ENCODE data around the gene CSRNP3. TPM values are rescaled to one million over a fixed set of nuclear protein-coding genes. Genes with fewer than 3 reads are reported as not detected.

CSRNP3 gene
- polyA plus RNA-seq, 2 of the 4 experiments (the other 2 are of a cell fraction) = 0.05 to 0.25 TPM

DNA sequence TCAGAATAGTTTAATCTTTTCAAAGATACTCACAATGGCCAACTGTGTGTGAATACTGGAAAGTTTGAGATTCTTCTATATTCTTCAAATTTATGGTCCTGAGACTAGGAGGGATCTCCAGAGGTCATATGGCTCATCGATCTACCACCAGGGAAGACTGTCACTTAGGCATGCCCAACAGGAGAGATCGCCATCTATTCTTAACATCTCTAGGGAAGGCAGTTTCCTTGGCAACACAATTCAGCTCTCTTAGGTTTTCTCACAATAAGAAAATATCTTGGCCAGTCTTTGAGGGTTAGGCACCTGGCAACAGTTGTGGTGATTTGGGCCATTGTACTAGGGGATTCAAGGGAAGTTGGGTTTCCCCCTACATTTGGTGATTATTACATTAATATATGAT lies 217.3 kb downstream of the CSRNP3 start:
- Histone ChIP-seq H3K27ac (no peak overlapping the region), H3K9me3 (no peaks in the 10 kb centered on the region), H3K4me3 (no peak overlapping the region), H3K4me1 (no peaks in the 10 kb centered on the region), H3K4me2 (no peak overlapping the region)
- DNase-seq (ENCODE audit: low read depth in 1 of 2, low spot score in 1 of 2) (no peak), ATAC-seq (no peak), FAIRE-seq (no peak)
- ChIA-PET CTCF (interaction anchor here (1.4 kb wide), 1 partner anchor 13 kb away, joined by 3 read pairs; no protein-coding TSS in a partner anchor), POLR2A (no interaction called here)
- 40% methylated on average over 2 of the region's 2 CpGs for WGBS (ENCODE audit: missing lambda C conversion rate)
- TF ChIP-seq POLR2A (IDR thresholded peaks at IDR 0.05; ENCODE audit: low read length) (no peak), ZC3H11A (IDR thresholded peaks at IDR 0.05) (no peak), JUNB (IDR thresholded peaks at IDR 0.05) (no peak), KDM5A (IDR thresholded peaks at IDR 0.05) (no peak), ZNF302 (CRISPR knock-in tag; IDR thresholded peaks at IDR 0.05) (no peak), RAD21 (conservative IDR thresholded peaks at IDR 0.05 in 1 of 2, IDR thresholded peaks at IDR 0.05 in 1 of 2) (no peak), FOSB (CRISPR knock-in tag; IDR thresholded peaks at IDR 0.05) (no peak), MAFK (IDR thresholded peaks at IDR 0.05; ENCODE audit: partially characterized antibody) (no peak)
- TF ChIP-seq, protein P1, sequence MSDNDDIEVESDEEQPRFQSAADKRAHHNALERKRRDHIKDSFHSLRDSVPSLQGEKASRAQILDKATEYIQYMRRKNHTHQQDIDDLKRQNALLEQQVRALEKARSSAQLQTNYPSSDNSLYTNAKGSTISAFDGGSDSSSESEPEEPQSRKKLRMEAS (IDR thresholded peaks at IDR 0.05) = no peak
- TF ChIP-seq, protein P2, sequence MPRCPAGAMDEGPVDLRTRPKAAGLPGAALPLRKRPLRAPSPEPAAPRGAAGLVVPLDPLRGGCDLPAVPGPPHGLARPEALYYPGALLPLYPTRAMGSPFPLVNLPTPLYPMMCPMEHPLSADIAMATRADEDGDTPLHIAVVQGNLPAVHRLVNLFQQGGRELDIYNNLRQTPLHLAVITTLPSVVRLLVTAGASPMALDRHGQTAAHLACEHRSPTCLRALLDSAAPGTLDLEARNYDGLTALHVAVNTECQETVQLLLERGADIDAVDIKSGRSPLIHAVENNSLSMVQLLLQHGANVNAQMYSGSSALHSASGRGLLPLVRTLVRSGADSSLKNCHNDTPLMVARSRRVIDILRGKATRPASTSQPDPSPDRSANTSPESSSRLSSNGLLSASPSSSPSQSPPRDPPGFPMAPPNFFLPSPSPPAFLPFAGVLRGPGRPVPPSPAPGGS (IDR thresholded peaks at IDR 0.05) = no peak
- TF ChIP-seq, protein P3, sequence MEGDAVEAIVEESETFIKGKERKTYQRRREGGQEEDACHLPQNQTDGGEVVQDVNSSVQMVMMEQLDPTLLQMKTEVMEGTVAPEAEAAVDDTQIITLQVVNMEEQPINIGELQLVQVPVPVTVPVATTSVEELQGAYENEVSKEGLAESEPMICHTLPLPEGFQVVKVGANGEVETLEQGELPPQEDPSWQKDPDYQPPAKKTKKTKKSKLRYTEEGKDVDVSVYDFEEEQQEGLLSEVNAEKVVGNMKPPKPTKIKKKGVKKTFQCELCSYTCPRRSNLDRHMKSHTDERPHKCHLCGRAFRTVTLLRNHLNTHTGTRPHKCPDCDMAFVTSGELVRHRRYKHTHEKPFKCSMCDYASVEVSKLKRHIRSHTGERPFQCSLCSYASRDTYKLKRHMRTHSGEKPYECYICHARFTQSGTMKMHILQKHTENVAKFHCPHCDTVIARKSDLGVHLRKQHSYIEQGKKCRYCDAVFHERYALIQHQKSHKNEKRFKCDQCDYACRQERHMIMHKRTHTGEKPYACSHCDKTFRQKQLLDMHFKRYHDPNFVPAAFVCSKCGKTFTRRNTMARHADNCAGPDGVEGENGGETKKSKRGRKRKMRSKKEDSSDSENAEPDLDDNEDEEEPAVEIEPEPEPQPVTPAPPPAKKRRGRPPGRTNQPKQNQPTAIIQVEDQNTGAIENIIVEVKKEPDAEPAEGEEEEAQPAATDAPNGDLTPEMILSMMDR (IDR thresholded peaks at IDR 0.05) = no peak

DNA sequence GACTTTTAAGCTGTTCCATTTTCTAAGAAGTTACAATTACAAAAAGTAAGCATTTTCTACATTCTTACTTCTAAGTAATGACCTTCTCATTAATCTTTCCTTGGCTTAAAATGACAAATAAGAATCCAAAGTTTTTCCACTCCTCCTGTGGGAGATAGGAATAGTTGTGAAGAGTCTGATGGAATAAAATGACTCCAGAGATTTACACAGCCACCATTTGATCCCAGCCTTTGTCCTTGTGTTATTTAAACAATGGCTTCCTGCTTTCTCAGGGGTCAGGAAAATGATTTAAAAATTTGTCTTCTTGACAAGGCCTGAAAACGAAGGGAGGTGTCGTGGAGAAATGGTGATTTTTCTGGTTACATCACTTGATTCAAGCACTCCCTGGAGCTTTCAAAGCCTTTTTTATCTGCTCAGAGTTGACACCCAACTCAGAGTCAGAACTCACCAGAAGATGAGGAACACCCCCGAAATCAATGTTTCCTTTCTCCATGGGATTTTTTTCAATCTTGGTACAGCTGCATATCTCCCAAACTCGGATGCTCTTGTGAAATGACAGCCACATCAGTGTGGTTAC lies 218.0 kb downstream of the CSRNP3 start:
- Histone ChIP-seq H3K4me3 (no peak overlapping the region), H3K4me2 (no peak overlapping the region), H3K27ac (no peak overlapping the region), H3K4me1 (no peaks in the 10 kb centered on the region), H3K9me3 (no peaks in the 10 kb centered on the region)
- no peak for FAIRE-seq
- ChIA-PET POLR2A (no interaction called here), CTCF (interaction anchor here (0.9 to 1.4 kb wide), 2 partner anchors 9 to 12 kb away, joined by 3 read pairs; no protein-coding TSS in a partner anchor)
- DNase-seq (ENCODE audit: low read depth in 1 of 2, low spot score in 1 of 2) = no peak
- no peak for ATAC-seq
- WGBS (ENCODE audit: missing lambda C conversion rate) = 17% methylated on average over 4 of the region's 4 CpGs
- no peak for TF ChIP-seq HEYL (CRISPR knock-in tag; IDR thresholded peaks at IDR 0.05)
- TF ChIP-seq, protein P4, sequence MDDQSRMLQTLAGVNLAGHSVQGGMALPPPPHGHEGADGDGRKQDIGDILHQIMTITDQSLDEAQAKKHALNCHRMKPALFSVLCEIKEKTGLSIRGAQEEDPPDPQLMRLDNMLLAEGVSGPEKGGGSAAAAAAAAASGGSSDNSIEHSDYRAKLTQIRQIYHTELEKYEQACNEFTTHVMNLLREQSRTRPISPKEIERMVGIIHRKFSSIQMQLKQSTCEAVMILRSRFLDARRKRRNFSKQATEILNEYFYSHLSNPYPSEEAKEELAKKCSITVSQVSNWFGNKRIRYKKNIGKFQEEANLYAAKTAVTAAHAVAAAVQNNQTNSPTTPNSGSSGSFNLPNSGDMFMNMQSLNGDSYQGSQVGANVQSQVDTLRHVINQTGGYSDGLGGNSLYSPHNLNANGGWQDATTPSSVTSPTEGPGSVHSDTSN (IDR thresholded peaks at IDR 0.05) = no peak

DNA sequence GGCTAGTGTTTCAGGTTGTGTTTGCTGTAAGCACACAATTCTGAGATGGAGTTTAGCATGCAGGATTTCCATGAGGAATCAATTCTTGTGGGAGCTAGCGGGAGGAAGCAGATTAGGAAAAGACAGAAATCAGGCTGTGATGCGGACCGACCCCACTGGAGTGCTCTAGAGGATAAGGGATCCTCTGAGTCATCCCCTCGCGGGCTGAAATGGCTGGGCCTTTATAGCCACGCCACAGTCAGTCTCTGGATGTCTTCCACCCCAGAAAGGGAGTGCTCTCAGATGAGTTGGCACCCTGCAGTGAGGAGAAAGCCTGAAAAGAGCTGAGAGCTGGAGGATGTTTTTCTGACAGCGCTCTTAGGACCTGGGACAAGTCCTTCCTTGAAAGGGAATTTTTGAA lies 222.1 kb downstream of the CSRNP3 start:
- WGBS (ENCODE audit: missing lambda C conversion rate) = 51% methylated on average over 7 of the region's 7 CpGs
- TF ChIP-seq, protein P4 (IDR thresholded peaks at IDR 0.05) = no peak
- TF ChIP-seq CHD4 (IDR thresholded peaks at IDR 0.05; ENCODE audit: borderline replicate concordance) (no peak), RNF2 (IDR thresholded peaks at IDR 0.05; ENCODE audit: borderline replicate concordance, low read depth) (no peak), JUNB (IDR thresholded peaks at IDR 0.05) (no peak), NR3C1 (IDR thresholded peaks at IDR 0.05) (no peak), RCOR1 (IDR thresholded peaks at IDR 0.05; ENCODE audit: low read depth, low read length) (no peak)
- DNase-seq (ENCODE audit: low read depth in 1 of 2, low spot score in 1 of 2) = no peak
- ChIA-PET CTCF (interaction anchor here (1.2 to 2.1 kb wide), 2 partner anchors 9 to 15 kb away, joined by 3 to 4 read pairs; no protein-coding TSS in a partner anchor), POLR2A (no interaction called here)
- no peak for ATAC-seq
- no peak for FAIRE-seq
- Histone ChIP-seq H3K9me3 (no peaks in the 10 kb centered on the region), H3K4me3 (no peak overlapping the region), H3K27ac (no peak overlapping the region), H3K4me1 (no peaks in the 10 kb centered on the region), H3K4me2 (no peak overlapping the region)
